ENCODE measurements around the gene NEBL. TPM values are rescaled to one million over a fixed set of nuclear protein-coding genes. Genes with fewer than 3 reads are reported as not detected.

The NEBL gene
- total and polyA plus RNA-seq, 2 of the 4 experiments (the other 2 are of a cell fraction), result under 0.01 TPM

GRCh38 chr10:20890009-20890408, 7.1 kb downstream of the NEBL start:
- H2AFZ ChIP-seq (replicated peaks; ENCODE audit: low read length, poor library complexity), result no peak overlapping the region
- ATAC-seq (ENCODE audit: low read depth) (no peak), DNase-seq (no peak)
- H3K56ac ChIP-seq (ENCODE audit: extremely low read depth, insufficient read depth, low read length), result no peak overlapping the region
- no peak overlapping the region for H3K4me2 ChIP-seq (ENCODE audit: low read depth, low read length)
- H2BK5ac ChIP-seq (ENCODE audit: low read depth, low read length, poor library complexity, severe bottlenecking), result no peak overlapping the region
- H3K27ac ChIP-seq (ENCODE audit: insufficient read depth, low read length), result no peak overlapping the region
- no peak overlapping the region for H2AK5ac ChIP-seq (ENCODE audit: low read depth, low read length)
- H3K4ac ChIP-seq (ENCODE audit: low read depth, low read length), result no peak overlapping the region
- H3K9me1 ChIP-seq (ENCODE audit: insufficient read depth, low read length), result no peaks in the 10 kb centered on the region
- no CpG with 5 or more reads among the region's 6 CpGs for WGBS, 2 experiments (ENCODE audit: extremely low coverage in 2 of 2, insufficient read length in 1 of 2)
- H3K36me3 ChIP-seq (ENCODE audit: control insufficient read depth, insufficient read depth, low read length), result no peaks in the 10 kb centered on the region
- H4K5ac ChIP-seq (ENCODE audit: low read depth, low read length), result no peak overlapping the region
- no peak overlapping the region for H4K8ac ChIP-seq (ENCODE audit: low read depth in 2 of 2, low read length in 2 of 2)
- no TSS peak for BruUV-seq (replicated peaks)
- H2AK9ac ChIP-seq (replicated peaks; ENCODE audit: low read depth, low read length, poor library complexity), result no peak overlapping the region
- H3K79me1 ChIP-seq (ENCODE audit: low read depth in 1 of 2, low read length in 2 of 2), result no peaks in the 10 kb centered on the region
- no peaks in the 10 kb centered on the region for H3K27me3 ChIP-seq (ENCODE audit: control insufficient read depth, insufficient read depth, low read length)
- no peak overlapping the region for H2BK20ac ChIP-seq (ENCODE audit: low read depth, low read length)
- H3K9me3 ChIP-seq (ENCODE audit: control insufficient read depth, insufficient read depth, low read length), result no peaks in the 10 kb centered on the region
- H3K9ac ChIP-seq (ENCODE audit: low read depth, low read length), result no peak overlapping the region
- CTCF ChIA-PET, result no interaction called here
- no peak overlapping the region for H3K4me3 ChIP-seq (ENCODE audit: insufficient read depth, low read depth, low read length)
- no peak overlapping the region for H2BK15ac ChIP-seq (ENCODE audit: low read depth, low read length)
- no peaks in the 10 kb centered on the region for H4K20me1 ChIP-seq (ENCODE audit: insufficient read depth, low read length)
- intact Hi-C loops (cut with micrococcal nuclease), result no loop called here
- no peak overlapping the region for H3K23ac ChIP-seq (ENCODE audit: low read depth, low read length)
- in situ Hi-C loops (cut with MboI; ENCODE audit: low sequenced_read_pairs), result no loop called here
- dilution Hi-C loops (cut with HindIII; ENCODE audit: low sequenced_read_pairs, unreplicated experiment), result no loop called here
- H3K4me1 ChIP-seq (ENCODE audit: control insufficient read depth, insufficient read depth, low read length), result no peaks in the 10 kb centered on the region
- H3K18ac ChIP-seq (ENCODE audit: low read depth, low read length), result no peak overlapping the region
- H2BK120ac ChIP-seq (ENCODE audit: low read depth, low read length), result no peak overlapping the region
- no peak overlapping the region for H4K91ac ChIP-seq (ENCODE audit: insufficient read depth, low read depth, low read length)
- POLR2A ChIA-PET (ENCODE audit: unreplicated experiment), result no interaction called here
- H3K14ac ChIP-seq (replicated peaks; ENCODE audit: low read depth, low read length), result no peak overlapping the region
- no peak for TF ChIP-seq FOS (IDR thresholded peaks at IDR 0.05; ENCODE audit: low read depth, low read length)
- TF ChIP-seq RFX5 (IDR thresholded peaks at IDR 0.05; ENCODE audit: low read depth, low read length), result no peak
- TF ChIP-seq RAD21 (IDR thresholded peaks at IDR 0.05; ENCODE audit: low read length), result no peak
- no peak for TF ChIP-seq RCOR1 (IDR thresholded peaks at IDR 0.05; ENCODE audit: insufficient replicate concordance, low read length)
- TF ChIP-seq MAFK (IDR thresholded peaks at IDR 0.05; ENCODE audit: low read depth, low read length), result no peak
- TF ChIP-seq MXI1 (IDR thresholded peaks at IDR 0.05; ENCODE audit: borderline replicate concordance, low read depth, low read length), result no peak
- TF ChIP-seq SMC3 (IDR thresholded peaks at IDR 0.05; ENCODE audit: low read depth, low read length), result no peak
- TF ChIP-seq NFE2L2 (IDR thresholded peaks at IDR 0.05; ENCODE audit: low read depth, low read length), result no peak
- no peak for TF ChIP-seq CEBPB (IDR thresholded peaks at IDR 0.05; ENCODE audit: low read depth, low read length)
- TF ChIP-seq BHLHE40 (IDR thresholded peaks at IDR 0.05; ENCODE audit: low read depth, low read length), result no peak
- TF ChIP-seq POLR2A (IDR thresholded peaks at IDR 0.05; ENCODE audit: low read depth, low read length), result no peak
- no peak for TF ChIP-seq CHD1 (IDR thresholded peaks at IDR 0.05; ENCODE audit: low read depth, low read length)
- TF ChIP-seq MAZ (IDR thresholded peaks at IDR 0.05; ENCODE audit: borderline replicate concordance, low read depth, low read length), result no peak
- TF ChIP-seq USF2 (IDR thresholded peaks at IDR 0.05; ENCODE audit: low read depth, low read length), result no peak
- no peak for TF ChIP-seq CTCF (conservative IDR thresholded peaks at IDR 0.05; ENCODE audit: low read depth, low read length)
- no peak for TF ChIP-seq ELK1 (IDR thresholded peaks at IDR 0.05; ENCODE audit: borderline replicate concordance, low read depth, low read length)

All from IMR-90 (cell line).